Upper lobe of left lung (tissue), 6 donors: Measurements from ENCODE around the gene ZMPSTE24. TPM values are rescaled to one million over a fixed set of nuclear protein-coding genes. Genes with fewer than 3 reads are reported as not detected.

ENCODE experiments used
- ATAC-seq, 2 donors: fragments of 200-7000 bp; cut with Tn5 transposase; one replicate each; pipeline ENCODE4 v1.9.1; 2022; ENCODE audit warnings: mild to moderate bottlenecking in 2 of 2, moderate library complexity in 2 of 2; ENCODE audit not compliant: low FRiP score in 2 of 2
- DNase-seq, 2 donors: peaks; one replicate each; pipeline ENCODE4 v3.0.0-alpha.2; 2019 to 2020
- H3K27ac ChIP-seq, 4 donors: fragments of 200-600 bp; sonication (generic); one replicate each; pipeline ENCODE4 v1.5.1; 2016 to 2019
- H3K27me3 ChIP-seq, 4 donors: fragments of 200-600 bp; sonication (generic); one replicate each; pipeline ENCODE4 v1.5.1; 2017 to 2019
- H3K36me3 ChIP-seq, 4 donors: fragments of 200-600 bp; sonication (generic); one replicate each; pipeline ENCODE4 v1.5.1; 2016 to 2019
- H3K4me1 ChIP-seq, 4 donors: fragments of 200-600 bp; sonication (generic); one replicate each; pipeline ENCODE4 v1.5.1; 2018 to 2019
- H3K4me3 ChIP-seq, 4 donors: fragments of 200-600 bp; sonication (generic); one replicate each; pipeline ENCODE4 v1.5.1; 2017 to 2019; ENCODE audit warnings: mild to moderate bottlenecking in 2 of 4, moderate library complexity in 1 of 4
- H3K9me3 ChIP-seq, 4 donors: fragments of 200-600 bp; sonication (generic); one replicate each; pipeline ENCODE4 v1.5.1; 2018 to 2019
- EP300 ChIP-seq, 4 donors: sonication (generic); formaldehyde crosslinking; IDR thresholded peaks; one replicate each; pipeline ENCODE4 v1.5.1; 2017; ENCODE audit warnings: antibody characterized with exemption in 4 of 4, control low read depth in 2 of 4
- POLR2A ChIP-seq, 4 donors: fragments of 450-650 bp; IDR thresholded peaks; one replicate each; pipeline ENCODE4 v1.5.1; 2016 to 2017; ENCODE audit warnings: antibody characterized with exemption in 4 of 4, mild to moderate bottlenecking in 2 of 4
- POLR2AphosphoS5 ChIP-seq, 2 donors: sonication (generic); formaldehyde crosslinking; IDR thresholded peaks; one replicate each; pipeline ENCODE4 v1.5.1; 2017; ENCODE audit warnings: antibody characterized with exemption in 2 of 2
- WGBS, 2 donors: methylation state at CpG; one replicate each; pipeline ENCODE4 v1.1.5; 2017 to 2018; 5-methylcytosine and 5-hydroxymethylcytosine counted together
- total RNA-seq, 6 donors: library from RNA; depleted of rRNA in 4 of 6; stranded (reverse); fragments of >200 nt in 4 of 6; gene quantifications; one replicate each; pipeline versions ENCODE4 v1.1.0 to v1.2.1, GENCODE V29; 2016 to 2021
- TF ChIP-seq, protein P1 (sequence below), 6 experiments: fragments of 450-650 bp in 4 of 6; fragments of 200-600 bp in 2 of 6; sonication (generic) in 2 of 6; IDR thresholded peaks; one replicate each; pipeline ENCODE4 v1.5.1; 2016 to 2019; ENCODE audit warnings: antibody characterized with exemption in 6 of 6
- donor health status: DM: no; HTN: no; CAD: no; lungs with moderate emphysema.
- donor health status: DM: no; HTN: yes; CAD: no; lungs with severe emphysema.

The ZMPSTE24 gene
- total RNA-seq, 6 donors from 2014 or later, result 10.3 to 42.8 (median 34.1) TPM

DNA sequence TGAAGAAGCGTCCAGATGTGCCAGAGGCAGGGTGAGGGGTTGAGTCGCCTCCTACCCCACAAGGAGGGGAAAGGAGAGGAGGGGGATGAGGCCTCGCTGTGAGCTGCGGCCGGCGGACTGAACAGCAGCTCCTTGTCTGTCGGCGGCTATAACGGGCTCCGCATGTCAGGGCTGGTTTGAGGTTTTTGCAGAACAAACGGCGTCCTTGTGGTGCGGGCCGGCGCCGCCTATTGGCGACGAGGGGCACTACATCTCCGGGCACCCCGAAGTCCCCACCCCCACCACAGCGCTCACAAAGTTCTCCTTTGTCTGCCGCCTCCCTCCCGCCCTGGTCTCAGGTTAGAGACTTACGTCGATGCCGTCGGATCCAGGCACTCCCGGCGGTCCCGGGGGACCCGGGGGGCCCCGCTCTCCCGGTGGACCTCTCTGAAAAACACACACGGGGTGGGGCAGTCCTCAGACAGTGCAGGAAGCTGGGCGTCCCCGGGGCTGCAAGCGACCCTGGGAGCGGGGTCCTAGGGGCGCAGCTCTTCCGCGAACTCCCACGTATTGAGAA, 57.3 kb downstream of the ZMPSTE24 start:
- ATAC-seq (peak; percentile 92 to 95), DNase-seq (peak; percentile 89 to 96)
- H3K27ac ChIP-seq, result no peak overlapping the region
- no peaks in the 10 kb centered on the region for H3K9me3 ChIP-seq
- H3K36me3 ChIP-seq, result no peaks in the 10 kb centered on the region
- H3K27me3 ChIP-seq, result peaks cover 2 to 22% (median 15%) of the 10 kb centered on the region in 4 donors
- H3K4me1 ChIP-seq, result peaks cover 18 to 35% (median 28%) of the 10 kb centered on the region in 4 donors
- 2 to 4% methylated on average over 10 to 42 of the region's 42 CpGs for WGBS, 2 donors
- TF ChIP-seq, protein P1, sequence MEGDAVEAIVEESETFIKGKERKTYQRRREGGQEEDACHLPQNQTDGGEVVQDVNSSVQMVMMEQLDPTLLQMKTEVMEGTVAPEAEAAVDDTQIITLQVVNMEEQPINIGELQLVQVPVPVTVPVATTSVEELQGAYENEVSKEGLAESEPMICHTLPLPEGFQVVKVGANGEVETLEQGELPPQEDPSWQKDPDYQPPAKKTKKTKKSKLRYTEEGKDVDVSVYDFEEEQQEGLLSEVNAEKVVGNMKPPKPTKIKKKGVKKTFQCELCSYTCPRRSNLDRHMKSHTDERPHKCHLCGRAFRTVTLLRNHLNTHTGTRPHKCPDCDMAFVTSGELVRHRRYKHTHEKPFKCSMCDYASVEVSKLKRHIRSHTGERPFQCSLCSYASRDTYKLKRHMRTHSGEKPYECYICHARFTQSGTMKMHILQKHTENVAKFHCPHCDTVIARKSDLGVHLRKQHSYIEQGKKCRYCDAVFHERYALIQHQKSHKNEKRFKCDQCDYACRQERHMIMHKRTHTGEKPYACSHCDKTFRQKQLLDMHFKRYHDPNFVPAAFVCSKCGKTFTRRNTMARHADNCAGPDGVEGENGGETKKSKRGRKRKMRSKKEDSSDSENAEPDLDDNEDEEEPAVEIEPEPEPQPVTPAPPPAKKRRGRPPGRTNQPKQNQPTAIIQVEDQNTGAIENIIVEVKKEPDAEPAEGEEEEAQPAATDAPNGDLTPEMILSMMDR (IDR thresholded peaks at IDR 0.05), result peak; percentile 90 to 98 (median 96)
- TF ChIP-seq POLR2AphosphoS5 (IDR thresholded peaks at IDR 0.05), result peak in 1 of 2 donors; percentile 13
- TF ChIP-seq EP300 (IDR thresholded peaks at IDR 0.05), result no peak
- TF ChIP-seq POLR2A (IDR thresholded peaks at IDR 0.05), result no peak
- peak overlapping the region; percentile 24 to 54 (median 44) for H3K4me3 ChIP-seq

- DNase-seq, result peak in 1 of 2 donors; percentile 77
- 5 to 10% methylated on average over 15 to 30 of the region's 41 CpGs for WGBS, 2 donors
- Histone ChIP-seq H3K4me3 (peak overlapping the region in 3 of 4 donors; percentile 42 to 54 (median 46)), H3K9me3 (no peaks in the 10 kb centered on the region), H3K27me3 (peaks cover 2 to 22% (median 15%) of the 10 kb centered on the region in 4 donors), H3K36me3 (no peaks in the 10 kb centered on the region), H3K27ac (no peak overlapping the region), H3K4me1 (peaks cover 18 to 35% (median 28%) of the 10 kb centered on the region in 4 donors)
- TF ChIP-seq POLR2A (IDR thresholded peaks at IDR 0.05), result no peak
- no peak for TF ChIP-seq POLR2AphosphoS5 (IDR thresholded peaks at IDR 0.05)
- TF ChIP-seq, protein P1 (IDR thresholded peaks at IDR 0.05), result no peak
- no peak for TF ChIP-seq EP300 (IDR thresholded peaks at IDR 0.05)
- ATAC-seq, result peak; percentile 31 to 37
Observed at GRCh38 chr1:40315795-40316594, 58.0 kb downstream of the ZMPSTE24 start.

GRCh38 chr1:40316595-40317393, 58.8 kb downstream of the ZMPSTE24 start, which contains the start of gene COL9A2:
Gene COL9A2, minus strand, starts transcription at chr1:40317286. Its CDS starts 89 bp downstream, at chr1:40317197.
- no peak for TF ChIP-seq EP300 (IDR thresholded peaks at IDR 0.05)
- no peak for TF ChIP-seq POLR2A (IDR thresholded peaks at IDR 0.05)
- TF ChIP-seq POLR2AphosphoS5 (IDR thresholded peaks at IDR 0.05), result no peak
- TF ChIP-seq, protein P1 (IDR thresholded peaks at IDR 0.05), result no peak
- Histone ChIP-seq H3K27ac (no peak within 1 kb of the TSS), H3K4me3 (peak within 1 kb of the TSS in 3 of 4 donors; percentile 42 to 54 (median 46)), H3K9me3 (no peaks in the 10 kb centered on the region), H3K36me3 (no peaks in the 10 kb centered on the region), H3K4me1 (peaks cover 18 to 35% (median 28%) of the 10 kb centered on the region in 4 donors), H3K27me3 (peaks cover 2 to 22% (median 15%) of the 10 kb centered on the region in 4 donors)
- 0 to 2% methylated on average over 5 to 7 of the region's 84 CpGs for WGBS, 2 donors
- peak; percentile 19 to 55 for ATAC-seq
- peak in 1 of 2 donors; percentile 90 for DNase-seq

- Histone ChIP-seq H3K27ac (no peak overlapping the region), H3K27me3 (peaks cover 2 to 22% (median 15%) of the 10 kb centered on the region in 4 donors), H3K9me3 (no peaks in the 10 kb centered on the region), H3K4me3 (peak overlapping the region in 3 of 4 donors; percentile 42 to 54 (median 46)), H3K36me3 (no peaks in the 10 kb centered on the region), H3K4me1 (peaks cover 18 to 30% (median 28%) of the 10 kb centered on the region in 4 donors)
- ATAC-seq (no peak), DNase-seq (no peak)
- TF ChIP-seq POLR2A (IDR thresholded peaks at IDR 0.05), result no peak
- TF ChIP-seq POLR2AphosphoS5 (IDR thresholded peaks at IDR 0.05), result no peak
- TF ChIP-seq, protein P1 (IDR thresholded peaks at IDR 0.05), result no peak
- TF ChIP-seq EP300 (IDR thresholded peaks at IDR 0.05), result no peak
- 30 to 45% methylated on average over 11 to 21 of the region's 21 CpGs for WGBS, 2 donors
Observed at GRCh38 chr1:40317394-40318074, 59.5 kb downstream of the ZMPSTE24 start.
